ENCODE measurements around the gene BTBD7.

BTBD7 gene

DNA sequence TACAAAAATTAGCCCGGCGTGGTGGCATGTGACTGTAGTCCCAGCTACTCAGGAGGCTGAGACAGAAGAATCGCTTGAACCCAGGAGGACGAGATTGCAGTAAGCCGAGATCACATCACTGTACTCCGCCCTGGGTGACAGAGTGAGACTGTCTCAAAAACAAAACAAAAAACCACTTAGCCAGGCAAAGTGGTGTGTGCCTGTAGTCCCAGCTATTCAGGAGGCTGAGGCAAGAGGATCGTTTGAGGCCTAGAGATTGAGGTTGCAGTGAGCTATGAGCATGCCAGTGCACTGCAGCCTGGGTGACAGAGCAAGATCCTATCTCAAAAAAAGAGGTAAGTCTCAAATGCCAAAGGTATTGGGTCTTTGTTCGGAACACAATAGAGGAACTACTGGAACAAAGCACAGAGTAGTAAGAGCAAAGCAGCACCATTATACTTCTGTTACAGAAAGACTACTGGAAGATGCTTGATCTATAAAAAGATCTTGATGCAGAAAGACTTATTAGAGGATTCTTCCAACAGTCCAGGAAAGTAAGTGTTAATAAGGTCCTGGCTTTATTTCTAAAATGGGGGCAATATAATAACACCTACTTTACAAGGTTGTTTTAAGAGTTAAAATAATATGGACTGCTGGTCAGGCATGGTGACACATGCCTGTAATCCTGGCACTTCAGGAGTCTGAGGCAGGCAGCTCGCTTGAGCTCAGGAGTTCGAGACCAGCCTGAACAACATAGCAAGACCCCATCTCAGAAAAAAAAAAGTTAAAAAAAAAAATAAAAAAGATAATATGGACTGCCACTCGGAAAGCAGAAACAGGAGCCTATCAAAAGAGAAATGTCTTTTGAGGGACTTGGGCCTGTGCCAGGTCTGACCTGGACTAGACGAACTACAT is 29.9 kb downstream of the BTBD7 start:
- DNase-seq (ENCODE audit: low spot score in 2 of 2) (no peak), ATAC-seq (ENCODE audit: low read depth) (no peak)
- no peak overlapping the region for H3K4me3 Mint-ChIP-seq
- peaks cover 2% of the 10 kb centered on the region for H3K36me3 Mint-ChIP-seq
- no peak overlapping the region for H3K27ac Mint-ChIP-seq
- no peaks in the 10 kb centered on the region for H3K9me3 Mint-ChIP-seq
- peaks cover 39% of the 10 kb centered on the region for H3K4me1 Mint-ChIP-seq
- no peaks in the 10 kb centered on the region for H3K27me3 Mint-ChIP-seq

DNA sequence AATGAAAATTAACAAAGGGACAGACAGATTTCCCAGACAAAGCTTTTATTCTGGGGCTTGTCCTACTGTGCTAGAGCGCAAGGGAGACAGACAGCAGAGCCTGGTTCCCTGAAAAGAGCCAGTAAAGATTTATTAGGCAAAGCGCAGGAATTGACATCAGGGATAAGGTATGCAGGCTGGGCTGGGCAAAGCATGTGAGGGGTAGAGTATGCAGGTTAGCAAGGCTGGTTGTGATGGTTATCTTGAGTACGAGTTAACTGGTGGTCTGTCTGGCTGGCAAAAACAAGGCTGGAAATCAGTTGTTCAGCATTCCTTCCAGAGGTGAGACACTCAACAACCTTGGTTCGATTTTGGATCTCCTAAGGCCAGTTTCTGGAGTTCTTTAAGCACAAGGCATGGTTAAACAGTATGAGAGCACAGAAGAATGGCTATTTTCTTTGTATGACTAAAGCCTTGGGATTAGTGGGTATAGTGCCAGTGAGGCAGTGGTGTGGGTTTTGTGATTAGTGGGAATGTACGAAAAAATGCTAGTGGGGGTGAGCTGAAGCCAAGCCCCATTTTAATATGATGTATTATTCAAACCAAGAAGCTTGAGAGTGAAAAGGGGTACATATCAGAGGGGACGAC is 30.9 kb downstream of the BTBD7 start:
- DNase-seq (ENCODE audit: low spot score in 2 of 2) (no peak), ATAC-seq (ENCODE audit: low read depth) (no peak)
- Mint-ChIP-seq H3K27me3 (no peaks in the 10 kb centered on the region), H3K36me3 (peaks cover 2% of the 10 kb centered on the region), H3K9me3 (no peaks in the 10 kb centered on the region), H3K4me1 (peaks cover 33% of the 10 kb centered on the region), H3K4me3 (no peak overlapping the region), H3K27ac (peak overlapping the region; percentile 33)

DNA sequence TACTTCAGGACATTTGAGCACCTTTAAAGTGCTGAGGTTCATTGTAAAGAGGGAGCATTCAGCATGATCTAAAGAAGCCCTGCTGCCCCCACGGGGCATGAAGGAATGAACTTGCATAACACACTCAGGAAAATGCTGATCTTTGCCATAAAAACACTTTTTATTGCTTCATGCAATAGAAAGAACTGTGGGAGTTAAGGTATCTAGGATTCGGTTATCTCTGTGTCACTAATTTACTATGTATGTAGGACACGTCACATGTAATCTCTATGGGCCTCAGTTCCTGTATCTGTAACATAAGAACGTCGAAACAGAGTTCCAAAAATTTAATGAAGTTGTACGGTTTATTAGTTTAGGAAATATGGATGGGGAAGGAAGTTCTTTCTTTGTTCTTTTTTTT is 33.0 kb downstream of the BTBD7 start:
- Mint-ChIP-seq H3K9me3 (no peaks in the 10 kb centered on the region), H3K4me3 (no peak overlapping the region), H3K27me3 (no peaks in the 10 kb centered on the region), H3K36me3 (peaks cover 2% of the 10 kb centered on the region), H3K4me1 (peaks cover 25% of the 10 kb centered on the region), H3K27ac (no peak overlapping the region)
- DNase-seq (ENCODE audit: low spot score in 2 of 2) (no peak), ATAC-seq (ENCODE audit: low read depth) (no peak)

DNA sequence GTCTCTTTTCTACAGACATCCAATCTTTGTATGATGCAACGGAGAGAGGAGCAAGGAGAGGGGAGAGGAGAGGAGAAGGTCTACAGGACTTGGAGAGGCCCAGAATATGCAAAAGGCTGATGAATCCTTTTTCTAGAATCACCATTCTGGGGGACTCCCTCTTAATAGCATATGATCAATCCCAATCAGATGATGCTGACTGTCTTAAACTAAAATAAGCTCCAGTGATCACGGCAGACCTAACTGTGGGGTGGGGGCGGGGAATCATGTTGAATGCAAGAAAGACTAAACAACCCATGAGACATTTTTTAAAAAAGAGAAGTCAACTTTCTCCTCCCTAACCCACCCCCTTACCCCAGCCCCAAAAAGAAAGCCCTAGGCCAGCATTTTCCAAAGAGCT is 33.4 kb downstream of the BTBD7 start:
- H3K9me3 Mint-ChIP-seq: no peaks in the 10 kb centered on the region
- DNase-seq (ENCODE audit: low spot score in 2 of 2) (no peak), ATAC-seq (ENCODE audit: low read depth) (no peak)
- H3K27me3 Mint-ChIP-seq: no peaks in the 10 kb centered on the region
- no peak overlapping the region for H3K4me3 Mint-ChIP-seq
- no peak overlapping the region for H3K27ac Mint-ChIP-seq
- H3K4me1 Mint-ChIP-seq: peaks cover 23% of the 10 kb centered on the region
- peaks cover 4% of the 10 kb centered on the region for H3K36me3 Mint-ChIP-seq

DNA sequence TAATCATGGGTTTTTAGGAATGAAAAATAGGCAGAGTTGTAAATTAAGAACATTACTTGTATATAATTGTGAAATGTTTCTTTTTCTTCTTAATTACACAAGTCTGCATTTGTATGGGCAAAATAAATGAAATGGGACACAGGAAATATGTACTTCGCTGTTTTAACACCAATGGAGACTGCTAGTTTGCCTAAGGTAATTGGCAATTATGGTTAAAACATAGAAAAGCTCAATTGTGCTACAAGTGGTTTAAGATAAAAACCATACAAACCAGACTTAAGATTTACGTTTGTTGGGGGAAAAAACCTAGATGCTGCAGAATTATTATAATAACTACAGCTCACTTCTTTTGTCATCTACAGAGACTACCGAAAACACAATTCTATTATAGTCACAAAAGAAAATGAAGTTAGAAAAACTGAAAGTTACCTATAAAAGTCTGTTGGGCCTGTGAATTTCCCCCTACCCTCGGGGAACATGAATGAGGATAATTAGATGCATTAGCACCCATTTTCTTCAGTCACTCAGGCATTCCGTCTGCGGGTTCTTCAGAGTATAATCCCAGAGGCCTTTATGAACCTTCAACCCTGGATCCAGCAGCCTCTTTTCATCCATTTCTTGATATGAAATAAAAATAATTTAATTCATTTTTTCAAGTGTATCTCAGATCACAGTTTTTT is 37.2 kb downstream of the BTBD7 start:
- H3K36me3 Mint-ChIP-seq: peaks cover 8% of the 10 kb centered on the region
- no peak for DNase-seq (ENCODE audit: low spot score in 2 of 2)
- no peaks in the 10 kb centered on the region for H3K27me3 Mint-ChIP-seq
- H3K9me3 Mint-ChIP-seq: no peaks in the 10 kb centered on the region
- no peak for ATAC-seq (ENCODE audit: low read depth)
- no peak overlapping the region for H3K4me3 Mint-ChIP-seq
- no peak overlapping the region for H3K27ac Mint-ChIP-seq
- peaks cover 11% of the 10 kb centered on the region for H3K4me1 Mint-ChIP-seq

DNA sequence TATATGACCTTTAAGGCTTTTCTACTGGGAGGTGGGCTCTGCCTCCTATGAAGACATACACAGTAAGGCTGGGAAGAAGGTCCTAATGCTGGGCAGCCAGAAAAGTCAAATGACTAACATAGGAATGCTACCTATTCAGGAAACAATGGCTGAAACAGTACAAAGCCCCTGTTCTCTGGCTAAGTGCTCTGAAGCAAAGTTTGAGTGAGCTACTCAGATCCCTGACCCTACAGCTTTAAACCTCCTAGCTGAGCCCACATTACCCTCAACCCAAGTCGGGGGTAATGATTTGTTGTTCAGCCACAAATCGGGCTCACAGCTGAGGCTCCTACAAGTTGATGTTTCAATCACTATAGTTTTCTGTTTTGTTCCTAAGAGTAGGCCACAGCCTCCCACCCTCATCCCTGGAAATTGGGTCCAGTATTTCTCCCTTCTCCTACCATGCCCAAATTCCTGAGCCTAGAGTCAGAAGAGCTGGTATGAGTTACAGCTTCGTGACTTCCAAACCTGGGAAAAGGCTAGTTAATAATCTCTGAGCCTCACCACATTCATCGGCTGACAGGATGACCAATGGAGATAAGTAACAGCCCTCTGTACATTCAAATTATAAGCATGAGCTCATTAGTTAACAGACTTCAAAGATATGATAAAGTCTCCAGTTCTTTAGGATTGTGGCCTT is 46.5 kb downstream of the BTBD7 start:
- ATAC-seq (ENCODE audit: low read depth): no peak
- H3K4me1 Mint-ChIP-seq: peaks cover 16% of the 10 kb centered on the region
- DNase-seq (ENCODE audit: low spot score in 2 of 2): no peak
- no peaks in the 10 kb centered on the region for H3K9me3 Mint-ChIP-seq
- H3K27me3 Mint-ChIP-seq: no peaks in the 10 kb centered on the region
- peaks cover 15% of the 10 kb centered on the region for H3K36me3 Mint-ChIP-seq
- peak overlapping the region; percentile 43 for H3K27ac Mint-ChIP-seq
- no peak overlapping the region for H3K4me3 Mint-ChIP-seq

DNA sequence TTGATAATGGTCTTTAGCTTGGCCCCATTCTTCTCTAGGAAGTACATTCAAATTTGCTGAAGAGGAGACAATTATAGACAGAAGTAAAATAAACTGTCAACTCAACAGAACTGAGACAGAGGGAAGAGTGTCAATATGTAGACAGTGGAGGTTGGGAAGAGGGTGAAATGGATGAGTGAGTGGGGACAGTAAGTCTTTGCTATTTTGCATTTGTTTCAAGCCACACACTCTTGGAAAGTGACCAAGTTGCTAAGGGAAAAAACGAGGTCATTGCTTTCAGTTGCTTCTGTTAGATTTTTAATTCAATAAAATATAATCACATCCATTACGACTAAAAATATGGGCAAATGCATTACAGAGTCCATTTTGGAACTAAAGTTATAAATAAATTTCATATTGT is 47.8 kb downstream of the BTBD7 start:
- peaks cover 16% of the 10 kb centered on the region for H3K4me1 Mint-ChIP-seq
- peaks cover 15% of the 10 kb centered on the region for H3K36me3 Mint-ChIP-seq
- H3K27me3 Mint-ChIP-seq: no peaks in the 10 kb centered on the region
- DNase-seq (ENCODE audit: low spot score in 2 of 2) (no peak), ATAC-seq (ENCODE audit: low read depth) (no peak)
- H3K4me3 Mint-ChIP-seq: no peak overlapping the region
- H3K9me3 Mint-ChIP-seq: no peaks in the 10 kb centered on the region
- H3K27ac Mint-ChIP-seq: peak overlapping the region; percentile 82

DNA sequence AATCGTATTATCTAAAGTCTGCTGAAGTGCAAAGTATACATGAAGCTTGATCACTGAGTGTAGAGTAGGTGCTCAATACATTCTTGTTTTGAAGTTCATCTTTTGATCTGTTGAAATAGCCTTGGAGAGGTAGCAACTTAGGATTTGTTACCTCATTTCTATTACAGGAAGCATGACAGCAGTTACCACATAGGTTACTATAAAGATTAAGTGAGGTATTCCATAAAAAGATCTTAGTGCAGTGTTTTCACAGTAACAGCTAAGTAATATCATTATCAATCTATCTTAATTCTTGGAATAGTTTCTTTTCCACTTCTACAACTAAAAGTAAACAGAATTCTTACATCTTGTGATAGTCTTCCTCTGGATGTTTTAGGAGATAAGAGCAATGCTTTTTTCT is 50.9 kb downstream of the BTBD7 start:
- no peak for ATAC-seq (ENCODE audit: low read depth)
- Mint-ChIP-seq H3K4me1 (peaks cover 5% of the 10 kb centered on the region), H3K27ac (no peak overlapping the region), H3K9me3 (no peaks in the 10 kb centered on the region), H3K4me3 (no peak overlapping the region), H3K36me3 (peaks cover 16% of the 10 kb centered on the region), H3K27me3 (no peaks in the 10 kb centered on the region)
- DNase-seq (ENCODE audit: low spot score in 2 of 2): no peak

DNA sequence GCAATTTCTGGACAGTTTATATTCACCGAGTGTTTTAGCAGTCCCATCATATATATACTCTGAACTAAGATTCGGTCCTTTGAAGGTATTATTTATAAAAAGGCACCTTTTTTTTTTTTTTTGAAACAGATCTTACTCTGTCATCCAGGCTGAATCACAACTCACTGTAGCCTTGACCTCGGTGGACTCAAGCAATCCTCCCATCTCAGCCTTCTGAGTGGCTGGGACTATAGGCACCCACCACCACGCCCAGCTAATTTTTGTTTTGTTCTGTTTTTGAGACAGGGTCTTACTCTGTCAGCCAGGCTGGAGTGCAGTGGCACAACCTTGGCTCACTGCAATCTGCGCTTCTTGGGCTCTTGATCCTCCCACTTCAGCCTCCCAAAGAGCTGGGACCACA is 52.1 kb downstream of the BTBD7 start:
- DNase-seq (ENCODE audit: low spot score in 2 of 2) (no peak), ATAC-seq (ENCODE audit: low read depth) (no peak)
- Mint-ChIP-seq H3K4me3 (no peak overlapping the region), H3K27ac (no peak overlapping the region), H3K27me3 (no peaks in the 10 kb centered on the region), H3K4me1 (peaks cover 3% of the 10 kb centered on the region), H3K9me3 (no peaks in the 10 kb centered on the region), H3K36me3 (peaks cover 18% of the 10 kb centered on the region)

DNA sequence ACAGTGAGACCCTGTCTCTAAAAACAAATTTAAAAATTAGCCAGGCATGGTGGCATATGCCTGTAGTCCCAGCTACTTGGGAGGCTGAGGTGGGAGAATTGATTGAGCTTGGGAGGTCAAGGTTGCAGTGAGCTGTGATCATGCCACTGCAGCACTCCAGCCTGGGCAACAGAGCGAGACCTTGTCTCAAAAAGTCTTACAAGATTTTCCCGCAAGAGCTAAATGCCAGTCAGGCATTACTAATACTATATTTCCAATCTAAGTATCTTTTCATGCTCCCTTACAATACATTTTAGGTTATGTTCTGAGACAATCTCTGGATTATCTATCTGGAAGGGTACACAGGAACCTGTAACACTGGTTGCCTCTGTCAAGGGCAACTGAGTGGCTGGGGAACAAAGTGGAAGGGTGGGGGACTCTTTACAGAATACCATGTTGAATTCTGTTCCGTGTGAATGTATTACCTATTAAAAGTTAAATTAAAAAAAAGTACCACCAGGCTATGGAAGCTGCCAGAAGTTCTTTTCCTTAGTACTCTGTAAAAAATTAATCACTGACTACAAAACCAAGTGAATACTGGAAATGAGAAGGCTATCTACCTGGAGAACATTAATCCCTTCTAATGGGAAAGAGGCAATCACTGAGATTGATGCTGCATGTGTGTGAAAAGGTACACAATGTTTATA is 56.7 kb downstream of the BTBD7 start:
- no peaks in the 10 kb centered on the region for H3K9me3 Mint-ChIP-seq
- peak overlapping the region; percentile 24 for H3K27ac Mint-ChIP-seq
- peaks cover 4% of the 10 kb centered on the region for H3K4me1 Mint-ChIP-seq
- ATAC-seq (ENCODE audit: low read depth): no peak
- peaks cover 18% of the 10 kb centered on the region for H3K36me3 Mint-ChIP-seq
- H3K27me3 Mint-ChIP-seq: no peaks in the 10 kb centered on the region
- DNase-seq (ENCODE audit: low spot score in 2 of 2): no peak
- no peak overlapping the region for H3K4me3 Mint-ChIP-seq

DNA sequence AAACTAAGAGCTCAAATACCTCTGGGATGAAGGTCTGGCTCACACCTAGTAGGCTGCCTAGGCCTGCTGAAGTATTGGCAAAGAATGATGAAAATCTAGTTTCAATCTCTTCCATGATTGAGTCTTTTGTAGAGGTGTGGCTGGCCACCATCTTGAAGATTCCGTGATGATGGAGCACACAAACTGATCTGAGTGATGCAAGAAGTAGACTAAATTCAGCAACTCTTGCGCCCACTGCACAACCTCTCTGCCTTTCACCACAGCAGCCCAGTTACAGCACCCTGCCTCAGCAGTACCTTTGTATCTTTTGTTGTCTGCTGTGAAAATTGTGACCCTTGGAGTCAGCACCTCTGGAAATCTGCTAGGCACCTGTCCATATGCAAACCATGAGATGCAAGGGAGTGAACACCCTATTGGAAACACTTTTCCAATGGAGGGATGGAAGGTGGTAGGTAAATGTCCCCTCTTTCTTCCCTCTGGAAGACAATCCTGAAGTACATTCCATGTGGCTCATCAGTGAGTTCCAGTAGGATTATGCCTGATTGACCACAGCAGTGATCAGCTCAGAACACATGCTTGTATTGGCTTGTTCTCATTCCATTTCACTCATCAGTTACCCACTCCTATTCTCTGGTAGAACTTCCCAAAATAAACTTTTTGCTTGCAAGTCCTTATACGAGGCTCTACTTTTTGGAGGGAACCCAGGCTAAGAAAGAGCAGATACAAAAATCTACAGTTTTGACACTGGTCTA is 58.6 kb downstream of the BTBD7 start:
- no peaks in the 10 kb centered on the region for H3K27me3 Mint-ChIP-seq
- no peak for DNase-seq (ENCODE audit: low spot score in 2 of 2)
- H3K36me3 Mint-ChIP-seq: peaks cover 19% of the 10 kb centered on the region
- H3K27ac Mint-ChIP-seq: no peak overlapping the region
- no peak overlapping the region for H3K4me3 Mint-ChIP-seq
- no peak for ATAC-seq (ENCODE audit: low read depth)
- no peaks in the 10 kb centered on the region for H3K9me3 Mint-ChIP-seq
- H3K4me1 Mint-ChIP-seq: peaks cover 4% of the 10 kb centered on the region

DNA sequence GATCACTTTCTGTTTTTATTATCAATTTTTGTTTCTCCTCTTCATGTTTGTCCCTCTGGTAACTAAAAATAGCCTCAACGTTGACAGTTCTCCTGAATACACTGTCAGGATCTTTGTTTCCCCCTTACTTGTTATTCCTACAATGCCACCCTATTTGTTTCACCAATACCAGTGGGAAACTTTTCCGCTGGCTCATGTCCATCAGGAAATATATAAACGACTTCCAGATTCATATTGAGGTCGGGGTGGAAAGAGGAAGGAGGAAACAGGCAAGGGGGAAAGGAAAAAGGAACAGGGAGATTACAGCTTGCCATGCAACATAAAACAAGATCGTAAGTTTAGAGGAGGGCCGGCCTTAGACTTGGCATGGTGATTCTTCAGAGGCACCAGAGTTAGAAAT is 61.7 kb downstream of the BTBD7 start:
- ATAC-seq (ENCODE audit: low read depth) (no peak), DNase-seq (ENCODE audit: low spot score in 2 of 2) (no peak)
- Mint-ChIP-seq H3K4me3 (no peak overlapping the region), H3K27me3 (no peaks in the 10 kb centered on the region), H3K9me3 (no peaks in the 10 kb centered on the region), H3K36me3 (peaks cover 10% of the 10 kb centered on the region), H3K4me1 (peaks cover 9% of the 10 kb centered on the region), H3K27ac (no peak overlapping the region)

All from memory B cell (primary cell).